Gastroesophageal sphincter (tissue), 3 donors: Measurements from ENCODE around the gene VPS11.

Experiments
- EP300 ChIP-seq: sonication (generic); formaldehyde crosslinking; IDR thresholded peaks from one replicate; pipeline ENCODE4 v1.6.1; 2017; ENCODE audit warnings: antibody characterized with exemption, mild to moderate bottlenecking
- POLR2AphosphoS5 ChIP-seq: sonication (generic); formaldehyde crosslinking; IDR thresholded peaks from one replicate; pipeline ENCODE4 v1.6.1; 2017; ENCODE audit warnings: antibody characterized with exemption
- TF ChIP-seq, protein P1 (sequence below), 4 experiments: fragments of 200-600 bp in 2 of 4; fragments of 450-650 bp in 2 of 4; sonication (generic) in 1 of 4; IDR thresholded peaks; one replicate each; pipeline ENCODE4 v1.5.1; 2017 to 2019; ENCODE audit warnings: antibody characterized with exemption in 4 of 4, mild to moderate bottlenecking in 2 of 4, moderate library complexity in 2 of 4

DNA sequence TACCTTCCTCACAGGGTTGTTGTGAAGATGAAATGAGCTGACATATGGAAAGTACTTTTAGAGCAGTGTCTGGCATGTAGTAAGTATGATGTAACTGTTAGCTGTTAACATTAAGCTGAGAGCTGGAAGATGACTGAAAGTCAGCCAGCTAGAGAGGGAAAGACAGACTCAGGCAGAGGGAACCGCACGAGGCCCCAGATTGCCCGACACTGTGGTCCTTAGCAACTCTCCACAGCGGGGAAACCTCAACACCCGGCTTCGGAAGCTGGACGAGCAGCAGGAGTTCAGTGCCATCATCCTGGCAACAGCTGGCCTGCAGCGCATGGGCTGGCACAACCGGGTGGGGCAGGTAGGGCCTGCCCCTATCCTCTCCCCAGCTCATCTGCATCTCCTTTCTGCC, 23.6 kb downstream of the VPS11 start:
- TF ChIP-seq EP300 (no peak), POLR2AphosphoS5 (no peak)
- TF ChIP-seq, protein P1, sequence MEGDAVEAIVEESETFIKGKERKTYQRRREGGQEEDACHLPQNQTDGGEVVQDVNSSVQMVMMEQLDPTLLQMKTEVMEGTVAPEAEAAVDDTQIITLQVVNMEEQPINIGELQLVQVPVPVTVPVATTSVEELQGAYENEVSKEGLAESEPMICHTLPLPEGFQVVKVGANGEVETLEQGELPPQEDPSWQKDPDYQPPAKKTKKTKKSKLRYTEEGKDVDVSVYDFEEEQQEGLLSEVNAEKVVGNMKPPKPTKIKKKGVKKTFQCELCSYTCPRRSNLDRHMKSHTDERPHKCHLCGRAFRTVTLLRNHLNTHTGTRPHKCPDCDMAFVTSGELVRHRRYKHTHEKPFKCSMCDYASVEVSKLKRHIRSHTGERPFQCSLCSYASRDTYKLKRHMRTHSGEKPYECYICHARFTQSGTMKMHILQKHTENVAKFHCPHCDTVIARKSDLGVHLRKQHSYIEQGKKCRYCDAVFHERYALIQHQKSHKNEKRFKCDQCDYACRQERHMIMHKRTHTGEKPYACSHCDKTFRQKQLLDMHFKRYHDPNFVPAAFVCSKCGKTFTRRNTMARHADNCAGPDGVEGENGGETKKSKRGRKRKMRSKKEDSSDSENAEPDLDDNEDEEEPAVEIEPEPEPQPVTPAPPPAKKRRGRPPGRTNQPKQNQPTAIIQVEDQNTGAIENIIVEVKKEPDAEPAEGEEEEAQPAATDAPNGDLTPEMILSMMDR (IDR thresholded peaks at IDR 0.05): no peak
